H1 (cell line): ENCODE measurements around the gene TMEM164.

ENCODE experiments used
- CTCF ChIP-seq, 3 experiments: IDR thresholded peaks; 1 replicate in 2 of 3; 2 replicates in 1 of 3; pipeline versions ENCODE4 v1.5.1 to v1.6.1; 2011; ENCODE audit warnings: low read length in 3 of 3, mild to moderate bottlenecking in 3 of 3, inconsistent platforms in 2 of 3, low read depth in 1 of 3, moderate library complexity in 1 of 3; ENCODE audit not compliant: insufficient read depth in 1 of 3; ENCODE audit errors: control extremely low read depth in 1 of 3
- SP1 ChIP-seq: IDR thresholded peaks from 2 replicates; pipeline ENCODE4 v1.6.1; 2011; ENCODE audit warnings: low read depth, low read length

GRCh38 chrX:110139172-110139571 lies 136.3 kb downstream of the TMEM164 start:
- no peak for TF ChIP-seq CTCF (IDR thresholded peaks at IDR 0.05; ENCODE audit: control extremely low read depth in 1 of 3, insufficient read depth in 1 of 3, low read depth in 1 of 3, low read length in 3 of 3)
- TF ChIP-seq SP1 = no peak
